Trophoblast cell (in vitro differentiated cells and primary cell): Measurements from ENCODE around the gene PDPK1.
"Not testable (repeated sequence)": the region's sequence is repeated elsewhere in the genome, so short reads cannot be mapped to it uniquely, and the experiment has no call there.

ENCODE experiments used
- DNase-seq, 2 donors: peaks; one replicate each; pipeline ENCODE4 v3.0.0-alpha.2; 2016
- H2AFZ ChIP-seq: 2 replicates; pipeline ENCODE4 v1.6.1; 2013; ENCODE audit warnings: low read length, moderate library complexity, mild to moderate bottlenecking; ENCODE audit not compliant: insufficient read depth, poor library complexity
- H2AK5ac ChIP-seq: 2 replicates; pipeline ENCODE4 v1.6.1; 2013; ENCODE audit warnings: mild to moderate bottlenecking, low read length
- H2BK120ac ChIP-seq: 2 replicates; pipeline ENCODE4 v1.6.1; 2013; ENCODE audit warnings: low read length, mild to moderate bottlenecking, moderate library complexity; ENCODE audit not compliant: insufficient read depth, poor library complexity
- H2BK12ac ChIP-seq: 2 replicates; pipeline ENCODE4 v1.6.1; 2013; ENCODE audit warnings: mild to moderate bottlenecking, low read length, moderate library complexity
- H2BK5ac ChIP-seq: 2 replicates; pipeline ENCODE4 v1.6.1; 2013; ENCODE audit warnings: low read length, low read depth, moderate library complexity, mild to moderate bottlenecking; ENCODE audit not compliant: poor library complexity
- H3K14ac ChIP-seq: 2 replicates; pipeline ENCODE4 v1.6.1; 2013; ENCODE audit warnings: mild to moderate bottlenecking, low read length
- H3K18ac ChIP-seq: 2 replicates; pipeline ENCODE4 v1.6.1; 2013; ENCODE audit warnings: mild to moderate bottlenecking, low read length
- H3K23ac ChIP-seq: 2 replicates; pipeline ENCODE4 v1.6.1; 2013; ENCODE audit warnings: low read length
- H3K27ac ChIP-seq: 2 replicates; pipeline ENCODE4 v1.5.1; 2013; ENCODE audit warnings: low read depth, mild to moderate bottlenecking, inconsistent platforms, low read length, moderate library complexity
- H3K27me3 ChIP-seq: 2 replicates; pipeline ENCODE4 v1.6.1; 2013; ENCODE audit warnings: inconsistent platforms, mild to moderate bottlenecking, low read length, moderate library complexity; ENCODE audit not compliant: insufficient read depth
- H3K36me3 ChIP-seq, 2 experiments: 1 replicate in 1 of 2; 2 replicates in 1 of 2; pipeline ENCODE4 v1.6.1; 2013; ENCODE audit warnings: low read length in 2 of 2, mild to moderate bottlenecking in 2 of 2, moderate library complexity in 1 of 2; ENCODE audit not compliant: insufficient read depth in 2 of 2, control insufficient read depth in 1 of 2
- H3K4ac ChIP-seq: 2 replicates; pipeline ENCODE4 v1.6.1; 2013; ENCODE audit warnings: low read depth, mild to moderate bottlenecking, low read length, moderate library complexity
- H3K4me1 ChIP-seq, 2 experiments: 1 replicate in 1 of 2; 2 replicates in 1 of 2; pipeline ENCODE4 v1.6.1; 2013; ENCODE audit warnings: low read length in 2 of 2, mild to moderate bottlenecking in 2 of 2, moderate library complexity in 1 of 2; ENCODE audit not compliant: insufficient read depth in 2 of 2, control insufficient read depth in 1 of 2
- H3K4me2 ChIP-seq: 2 replicates; pipeline ENCODE4 v1.6.1; 2013; ENCODE audit warnings: inconsistent platforms, mild to moderate bottlenecking, low read length, moderate library complexity
- H3K4me3 ChIP-seq: 2 replicates; pipeline ENCODE4 v1.5.1; 2013; ENCODE audit warnings: mild to moderate bottlenecking, low read depth, low read length, inconsistent platforms
- H3K79me1 ChIP-seq: one replicate; pipeline ENCODE4 v1.6.1; 2013; ENCODE audit warnings: low read length
- H3K79me2 ChIP-seq: 2 replicates; pipeline ENCODE4 v1.6.1; 2013; ENCODE audit warnings: low read length, mild to moderate bottlenecking; ENCODE audit not compliant: control insufficient read depth, insufficient read depth, poor library complexity
- H3K9ac ChIP-seq: 2 replicates; pipeline ENCODE4 v1.6.1; 2013; ENCODE audit warnings: mild to moderate bottlenecking, low read length
- H3K9me3 ChIP-seq: 2 replicates; pipeline ENCODE4 v1.6.1; 2013; ENCODE audit warnings: low read depth, mild to moderate bottlenecking, control low read depth, inconsistent platforms, low read length; ENCODE audit not compliant: insufficient read depth
- H4K12ac ChIP-seq: 2 replicates; pipeline ENCODE4 v1.6.1; 2013; ENCODE audit warnings: low read depth, mild to moderate bottlenecking, low read length, moderate library complexity
- H4K8ac ChIP-seq: 2 replicates; pipeline ENCODE4 v1.6.1; 2013; ENCODE audit warnings: low read depth, mild to moderate bottlenecking, low read length, moderate library complexity
- H4K91ac ChIP-seq: one replicate; pipeline ENCODE4 v1.6.1; 2013; ENCODE audit warnings: low read depth, mild to moderate bottlenecking, low read length, moderate library complexity
- WGBS: extraction: QIAGEN DNeasy Blood & Tissue Kit; methylation state at CpG from one replicate; pipeline ENCODE4 v1.1.7; 2013; ENCODE audit warnings: missing lambda C conversion rate; ENCODE audit not compliant: insufficient read length, insufficient coverage; ENCODE audit errors: extremely low coverage; 5-methylcytosine and 5-hydroxymethylcytosine counted together

The PDPK1 gene

DNA sequence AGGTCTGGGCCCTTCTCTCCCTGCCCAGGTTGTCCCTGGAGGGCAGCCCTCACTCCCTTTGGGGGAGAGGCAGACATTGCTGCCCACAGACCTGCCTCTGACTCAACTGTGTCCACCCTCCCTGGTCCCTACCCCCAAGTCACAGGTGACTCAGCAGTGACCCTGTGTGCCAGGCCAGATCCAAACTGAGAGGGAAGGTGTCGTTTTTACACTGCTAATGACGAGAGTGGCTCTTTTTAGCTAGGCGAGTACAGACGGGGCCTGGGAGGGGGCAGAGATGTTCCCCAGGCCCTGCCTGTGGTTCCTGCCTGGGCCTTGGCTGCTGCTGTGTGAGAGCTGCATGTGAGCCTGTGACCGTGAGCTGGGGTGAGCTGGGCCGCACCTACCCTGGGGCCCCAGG, 61.3 kb downstream of the PDPK1 start:
- H2BK120ac ChIP-seq, H3K18ac ChIP-seq, H2AFZ ChIP-seq, H2BK12ac ChIP-seq, H3K4me2 ChIP-seq, H4K8ac ChIP-seq, H3K4me1 ChIP-seq, H3K4ac ChIP-seq, H3K27me3 ChIP-seq, H3K14ac ChIP-seq, H2BK5ac ChIP-seq, H2AK5ac ChIP-seq, H3K23ac ChIP-seq, DNase-seq, H3K9ac ChIP-seq, H3K4me3 ChIP-seq, H3K9me3 ChIP-seq, H3K27ac ChIP-seq, H3K79me1 ChIP-seq, H4K91ac ChIP-seq, H3K79me2 ChIP-seq, H4K12ac ChIP-seq: not testable (repeated sequence)
- peaks cover 33 to 34% of the 10 kb centered on the region in 2 experiments for H3K36me3 ChIP-seq
- WGBS = no CpG with 5 or more reads among the region's 6 CpGs

DNA sequence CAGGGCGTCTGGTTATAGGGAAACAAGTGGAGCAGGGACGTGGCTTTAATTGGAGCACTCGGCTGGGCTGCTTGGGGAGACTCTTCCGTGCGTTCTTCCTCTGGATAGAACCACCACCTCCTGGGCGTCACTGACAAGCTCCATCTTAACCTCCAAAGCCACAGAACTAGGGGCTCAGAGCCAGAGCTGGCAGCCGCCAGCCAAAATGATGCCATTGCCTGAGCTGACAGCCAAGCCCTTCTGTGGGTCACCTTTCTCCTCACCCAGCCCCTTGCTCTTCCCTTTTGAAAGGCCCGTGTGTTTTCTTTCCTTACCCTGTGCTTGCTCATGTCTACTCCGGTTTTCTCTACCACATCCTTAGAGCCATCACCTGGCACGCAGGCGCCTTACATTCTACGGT, 62.0 kb downstream of the PDPK1 start:
- H3K9me3 ChIP-seq, H3K79me2 ChIP-seq, H3K79me1 ChIP-seq, H4K91ac ChIP-seq, DNase-seq, H3K14ac ChIP-seq, H3K9ac ChIP-seq, H2AFZ ChIP-seq, H4K12ac ChIP-seq, H2BK120ac ChIP-seq, H3K4me1 ChIP-seq, H3K23ac ChIP-seq, H3K27me3 ChIP-seq, H3K4me2 ChIP-seq, H3K4me3 ChIP-seq, H4K8ac ChIP-seq, H3K27ac ChIP-seq, H2BK12ac ChIP-seq, H2AK5ac ChIP-seq, H3K4ac ChIP-seq, H2BK5ac ChIP-seq, H3K18ac ChIP-seq: not testable (repeated sequence)
- WGBS = no CpG with 5 or more reads among the region's 12 CpGs
- H3K36me3 ChIP-seq = peaks cover 33 to 34% of the 10 kb centered on the region in 2 experiments

DNA sequence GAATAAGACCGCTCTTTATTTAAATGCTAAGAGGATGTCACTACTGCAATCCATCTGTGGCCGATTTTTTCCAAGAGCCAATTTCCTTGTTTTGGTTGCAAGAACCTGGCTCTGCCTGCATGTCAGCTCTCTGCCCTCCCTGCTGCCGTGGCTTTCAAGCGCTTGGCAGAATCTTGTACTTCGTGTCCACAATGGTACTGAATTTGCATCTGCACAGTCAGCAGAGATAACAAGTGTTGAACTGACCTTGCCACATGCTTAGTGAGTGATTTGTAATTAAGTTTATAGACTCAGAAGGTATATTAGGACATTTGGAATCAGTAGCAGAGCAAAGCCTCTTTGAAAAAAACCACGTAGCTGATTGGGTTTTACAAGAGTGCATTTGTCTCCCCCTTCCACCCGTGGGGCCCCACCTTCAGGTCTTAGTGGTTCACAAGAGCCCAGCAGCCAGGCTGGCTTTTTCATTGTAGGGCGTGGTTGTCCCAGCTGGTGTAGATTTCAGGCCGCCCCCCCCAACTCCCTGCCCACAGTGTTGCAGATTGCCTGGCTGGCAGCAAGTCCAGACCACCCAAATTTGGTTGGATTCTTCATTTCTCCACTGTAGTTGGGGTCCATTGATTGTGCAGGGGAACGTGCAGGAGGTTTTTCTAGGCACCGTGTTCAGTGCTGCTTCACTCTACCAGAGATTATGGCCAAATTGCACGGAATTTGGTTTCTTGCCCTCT, 63.6 kb downstream of the PDPK1 start:
- not testable (repeated sequence) for DNase-seq, H3K4ac ChIP-seq, H3K79me1 ChIP-seq, H3K9ac ChIP-seq, H4K8ac ChIP-seq, H3K23ac ChIP-seq, H3K18ac ChIP-seq, H4K12ac ChIP-seq, H3K27me3 ChIP-seq, H3K4me3 ChIP-seq, H3K27ac ChIP-seq, H2BK120ac ChIP-seq, H3K4me1 ChIP-seq, H2AK5ac ChIP-seq, H2AFZ ChIP-seq, H3K79me2 ChIP-seq, H3K4me2 ChIP-seq, H3K14ac ChIP-seq, H3K9me3 ChIP-seq, H2BK5ac ChIP-seq, H2BK12ac ChIP-seq, H4K91ac ChIP-seq
- WGBS = no CpG with 5 or more reads among the region's 12 CpGs
- H3K36me3 ChIP-seq = peaks cover 25 to 27% of the 10 kb centered on the region in 2 experiments

DNA sequence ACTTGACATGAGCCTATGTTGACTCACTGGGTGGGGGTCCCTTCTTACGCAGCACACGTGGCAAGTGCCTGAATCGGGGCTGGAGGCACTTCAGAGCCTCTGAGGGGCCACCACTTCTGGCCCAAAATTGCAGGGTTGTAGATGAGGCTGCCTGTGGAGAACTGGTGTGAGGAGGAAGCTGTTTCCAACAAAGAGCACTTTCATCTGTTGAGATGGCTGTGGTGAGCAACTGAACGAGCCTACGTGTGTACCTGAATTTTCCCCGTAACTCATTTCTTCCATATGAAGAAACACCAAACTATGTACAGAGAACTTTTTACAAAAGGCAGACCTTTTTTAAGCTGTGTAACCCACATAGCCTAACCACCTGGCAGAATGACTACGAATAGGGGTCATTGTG, 64.4 kb downstream of the PDPK1 start:
- DNase-seq, H4K12ac ChIP-seq, H2AK5ac ChIP-seq, H3K9ac ChIP-seq, H2BK120ac ChIP-seq, H3K4me2 ChIP-seq, H4K8ac ChIP-seq, H3K4me1 ChIP-seq, H3K27me3 ChIP-seq, H3K14ac ChIP-seq, H2AFZ ChIP-seq, H2BK12ac ChIP-seq, H3K18ac ChIP-seq, H3K27ac ChIP-seq, H3K4ac ChIP-seq, H3K4me3 ChIP-seq, H2BK5ac ChIP-seq, H3K9me3 ChIP-seq, H3K79me2 ChIP-seq, H4K91ac ChIP-seq, H3K23ac ChIP-seq, H3K79me1 ChIP-seq: not testable (repeated sequence)
- peaks cover 19 to 20% of the 10 kb centered on the region in 2 experiments for H3K36me3 ChIP-seq
- WGBS = no CpG with 5 or more reads among the region's 7 CpGs
